B cell (primary cell): Measurements from ENCODE around the gene NR1H3. TPM values are rescaled to one million over a fixed set of nuclear protein-coding genes. Genes with fewer than 3 reads are reported as not detected.

Source experiments
- ATAC-seq: fragments of 200-7000 bp; cut with Tn5 transposase; one replicate; pipeline ENCODE4 v1.10.0; 2021; ENCODE audit warnings: low read depth, mild to moderate bottlenecking, moderate number of reproducible peaks, moderate library complexity
- CTCF ChIA-PET: fragments of 350-600 bp; sonication (Branson Sonifier 250); formaldehyde crosslinking; loops from one replicate; lab custom pipeline; 2021; ENCODE audit warnings: antibody characterized with exemption, inconsistent platforms; lab: Charles Lee
- POLR2A ChIA-PET: fragments of 350-600 bp; sonication (Branson Sonifier 250); formaldehyde crosslinking; loops from one replicate; lab custom pipeline; 2021; ENCODE audit warnings: antibody characterized with exemption; lab: Charles Lee
- DNase-seq: peaks from one replicate; pipeline ENCODE4 v3.0.0; 2013
- H2AFZ ChIP-seq: 2 replicates; pipeline ENCODE4 v1.6.1; 2012; ENCODE audit warnings: mild to moderate bottlenecking, low read depth, low read length; ENCODE audit not compliant: insufficient read depth, poor library complexity, severe bottlenecking
- H3K27ac ChIP-seq, 2 donors: 1 replicate in 1 of 2; 2 replicates in 1 of 2; pipeline ENCODE4 v1.5.1; 2012 to 2013; ENCODE audit warnings: low read length in 2 of 2, mild to moderate bottlenecking in 2 of 2, moderate library complexity in 1 of 2
- H3K27me3 ChIP-seq, 4 experiments: fragments of 200-600 bp in 1 of 4; sonication (generic) in 1 of 4; replicated peaks in 1 of 4; 1 replicate in 2 of 4; 2 replicates in 2 of 4; pipeline versions ENCODE4 v1.6.1 to v1.7.0; 2013 to 2016; ENCODE audit warnings: low read length in 3 of 4, mild to moderate bottlenecking in 2 of 4, mixed read lengths in 1 of 4, moderate library complexity in 1 of 4; ENCODE audit not compliant: insufficient read depth in 4 of 4, control insufficient read depth in 3 of 4; ENCODE audit errors: control extremely low read depth in 1 of 4
- H3K36me3 ChIP-seq, 2 experiments: replicated peaks in 1 of 2; 1 replicate in 1 of 2; 2 replicates in 1 of 2; pipeline versions ENCODE4 v1.6.1 to v1.7.1; 2013; ENCODE audit warnings: low read length in 1 of 2; ENCODE audit not compliant: insufficient read depth in 2 of 2, control insufficient read depth in 1 of 2; ENCODE audit errors: control extremely low read depth in 1 of 2, extremely low read depth in 1 of 2
- H3K4me1 ChIP-seq, 2 donors: fragments of 200-600 bp in 1 of 2; sonication (generic) in 1 of 2; 1 replicate in 1 of 2; 2 replicates in 1 of 2; pipeline versions ENCODE4 v1.5.1 to v1.6.1; 2013 to 2017; ENCODE audit warnings: low read length in 2 of 2; ENCODE audit not compliant: control insufficient read depth in 2 of 2, insufficient read depth in 2 of 2
- H3K4me2 ChIP-seq: replicated peaks from 2 replicates; pipeline ENCODE3; 2012; ENCODE audit warnings: mild to moderate bottlenecking, low read depth, low read length; ENCODE audit not compliant: poor library complexity, severe bottlenecking
- H3K4me3 ChIP-seq, 5 experiments: fragments of 200-600 bp in 1 of 5; sonication (generic) in 1 of 5; 1 replicate in 3 of 5; 2 replicates in 2 of 5; pipeline versions ENCODE4 v1.5.1 to v1.7.0; 2011 to 2016; ENCODE audit warnings: low read length in 4 of 5, mild to moderate bottlenecking in 4 of 5, low read depth in 2 of 5, control low read depth in 1 of 5, moderate library complexity in 1 of 5; ENCODE audit not compliant: insufficient read depth in 1 of 5; ENCODE audit errors: control extremely low read depth in 1 of 5, extremely low read depth in 1 of 5
- H3K79me2 ChIP-seq: fragments of 200-600 bp; sonication (generic); one replicate; pipeline ENCODE4 v1.6.0; 2016; ENCODE audit warnings: low read length; ENCODE audit not compliant: control insufficient read depth, insufficient read depth
- H3K9ac ChIP-seq: fragments of 200-600 bp; sonication (generic); 2 replicates; pipeline ENCODE4 v1.6.1; 2017; ENCODE audit warnings: mild to moderate bottlenecking, low read length, moderate library complexity
- H3K9me3 ChIP-seq, 3 donors: one replicate each; pipeline versions ENCODE4 v1.6.1 to v1.7.1; 2013; ENCODE audit warnings: low read length in 2 of 3; ENCODE audit not compliant: control insufficient read depth in 2 of 3, insufficient read depth in 1 of 3; ENCODE audit errors: control extremely low read depth in 1 of 3
- H4K20me1 ChIP-seq: 2 replicates; pipeline ENCODE4 v1.6.0; 2012; ENCODE audit warnings: mild to moderate bottlenecking, low read length; ENCODE audit not compliant: insufficient read depth, control insufficient read depth, poor library complexity, severe bottlenecking
- H3K27ac Mint-ChIP-seq: one replicate; pipeline ENCODE4 v1.8.0; 2021; ENCODE audit warnings: mixed read lengths
- H3K27me3 Mint-ChIP-seq: one replicate; pipeline ENCODE4 v1.8.0; 2021; ENCODE audit warnings: mixed read lengths
- H3K4me1 Mint-ChIP-seq: one replicate; pipeline ENCODE4 v1.8.0; 2021; ENCODE audit warnings: mixed read lengths
- H3K4me3 Mint-ChIP-seq: one replicate; pipeline ENCODE4 v1.8.0; 2021; ENCODE audit warnings: mixed read lengths
- H3K9me3 Mint-ChIP-seq: one replicate; pipeline ENCODE4 v1.8.0; 2022; ENCODE audit warnings: mixed read lengths; ENCODE audit not compliant: insufficient read depth
- CTCF ChIP-seq: fragments of 200-600 bp; IDR thresholded peaks from one replicate; pipeline ENCODE4 v1.8.0; 2022; ENCODE audit warnings: antibody characterized with exemption, mild to moderate bottlenecking
- EZH2 ChIP-seq: IDR thresholded peaks from 2 replicates; pipeline ENCODE4 v1.6.1; 2012; ENCODE audit warnings: borderline replicate concordance, low read depth, mild to moderate bottlenecking, moderate library complexity, low read length; ENCODE audit not compliant: insufficient read depth, poor library complexity, severe bottlenecking
- WGBS: methylation state at CpG from one replicate; pipeline ENCODE4 v1.1.5; 2013; ENCODE audit warnings: missing lambda C conversion rate; ENCODE audit not compliant: insufficient coverage; 5-methylcytosine and 5-hydroxymethylcytosine counted together
- intact Hi-C: fragments of 100-400 bp; cut with micrococcal nuclease; formaldehyde crosslinking; loops from one replicate; pipeline ENCODE4 v1.10.0; 2022
- polyA plus RNA-seq: library from polyadenylated mRNA; depleted of rRNA; stranded (reverse); fragments of >200 nt; gene quantifications from 2 replicates; pipeline ENCODE4 v1.2.3, GENCODE V29; 2012
- total RNA-seq, 2 donors: library from RNA; stranded (reverse); fragments of 120-200 nt in 1 of 2; gene quantifications; 1 replicate in 1 of 2; 2 replicates in 1 of 2; pipeline versions ENCODE4 v1.2.3 to v1.2.4, GENCODE V29; 2013 to 2022

The NR1H3 gene
- total and polyA plus RNA-seq, 2 donors (not counting 1 experiment from before 2014, with no cell fraction given): 8.4 to 9.6 TPM

- no peaks in the 10 kb centered on the region for H3K27me3 Mint-ChIP-seq
- Histone ChIP-seq H3K27me3 (no peaks in the 10 kb centered on the region), H3K27ac (no peak overlapping the region), H3K79me2 (no peaks in the 10 kb centered on the region), H2AFZ (no peak overlapping the region), H4K20me1 (no peaks in the 10 kb centered on the region), H3K4me3 (no peak overlapping the region), H3K4me1 (no peaks in the 10 kb centered on the region), H3K36me3 (peaks cover 7 to 43% of the 10 kb centered on the region in 2 experiments), H3K9me3 (no peaks in the 10 kb centered on the region), H3K9ac (no peak overlapping the region), H3K4me2 (no peak overlapping the region)
- ChIA-PET POLR2A (interaction anchor here (1.1 kb wide), 1 partner anchor 22 kb away, joined by 4 read pairs; no protein-coding TSS in a partner anchor), CTCF (interaction anchor here (1.0 to 3.2 kb wide), 3 partner anchors 12 to 216 kb away, joined by 3 to 13 read pairs (median 3); partner anchors contain the start of gene ACP2)
- intact Hi-C loops: no loop called here
- no CpG with 5 or more reads among the region's 5 CpGs for WGBS
- ATAC-seq (no peak), DNase-seq (no peak)
- H3K27ac Mint-ChIP-seq: no peak overlapping the region
- TF ChIP-seq CTCF (no peak), EZH2 (no peak)
- no peaks in the 10 kb centered on the region for H3K4me1 Mint-ChIP-seq
- H3K4me3 Mint-ChIP-seq: no peak overlapping the region
- no peaks in the 10 kb centered on the region for H3K9me3 Mint-ChIP-seq
Observed at GRCh38 chr11:47236482-47236881, 21.3 kb upstream of the NR1H3 start.

GRCh38 chr11:47239852-47240251, 17.9 kb upstream of the NR1H3 start:
- no peak overlapping the region for H2AFZ ChIP-seq
- H3K27ac Mint-ChIP-seq: no peak overlapping the region
- WGBS: 99% methylated on average over 10 of the region's 10 CpGs
- H4K20me1 ChIP-seq: no peaks in the 10 kb centered on the region
- H3K9me3 ChIP-seq: no peaks in the 10 kb centered on the region
- peaks cover 8 to 61% of the 10 kb centered on the region in 2 experiments for H3K36me3 ChIP-seq
- no peaks in the 10 kb centered on the region for H3K4me1 ChIP-seq
- no peaks in the 10 kb centered on the region for H3K27me3 ChIP-seq
- H3K4me1 Mint-ChIP-seq: no peaks in the 10 kb centered on the region
- no peaks in the 10 kb centered on the region for H3K9me3 Mint-ChIP-seq
- intact Hi-C loops: no loop called here
- no peaks in the 10 kb centered on the region for H3K27me3 Mint-ChIP-seq
- ATAC-seq (no peak), DNase-seq (no peak)
- no peak overlapping the region for H3K4me2 ChIP-seq
- no peak overlapping the region for H3K27ac ChIP-seq
- no peak overlapping the region for H3K9ac ChIP-seq
- H3K79me2 ChIP-seq: no peaks in the 10 kb centered on the region
- H3K4me3 ChIP-seq: no peak overlapping the region
- POLR2A ChIA-PET: interaction anchor here (1.2 kb wide), 1 partner anchor 9 kb away, joined by 3 read pairs; the partner anchor contains the start of gene ACP2
- TF ChIP-seq CTCF: no peak
- no peak for TF ChIP-seq EZH2
- H3K4me3 Mint-ChIP-seq: no peak overlapping the region
- CTCF ChIA-PET: no interaction called here
